Chondrocyte (in vitro differentiated cells): Measurements from ENCODE around the gene PLRG1. TPM values are rescaled to one million over a fixed set of nuclear protein-coding genes. Genes with fewer than 3 reads are reported as not detected.

Experiments
- DNase-seq: peaks from one replicate; pipeline ENCODE4 v3.0.0; 2021; ENCODE audit warnings: mixed read lengths, low spot score
- H3K27ac Mint-ChIP-seq: one replicate; pipeline ENCODE4 v1.8.0; 2021; ENCODE audit warnings: mild to moderate bottlenecking, moderate library complexity, mixed read lengths; ENCODE audit not compliant: unreplicated experiment
- H3K27me3 Mint-ChIP-seq: 2 replicates; pipeline ENCODE4 v1.8.0; 2021; ENCODE audit warnings: low read depth, mixed read lengths
- H3K36me3 Mint-ChIP-seq: 2 replicates; pipeline ENCODE4 v1.8.0; 2021; ENCODE audit warnings: low read depth, mixed read lengths
- H3K4me1 Mint-ChIP-seq: 2 replicates; pipeline ENCODE4 v1.8.0; 2021; ENCODE audit warnings: low read depth, mild to moderate bottlenecking, mixed read lengths
- H3K4me3 Mint-ChIP-seq: one replicate; pipeline ENCODE4 v1.8.0; 2021; ENCODE audit warnings: mild to moderate bottlenecking, moderate library complexity, mixed read lengths; ENCODE audit not compliant: unreplicated experiment
- H3K9me3 Mint-ChIP-seq: 2 replicates; pipeline ENCODE4 v1.8.0; 2021; ENCODE audit warnings: low read depth, mixed read lengths
- CTCF ChIP-seq: fragments of 200-600 bp; sonication (generic); IDR thresholded peaks from 2 replicates; pipeline ENCODE4 v1.5.0; 2021; ENCODE audit warnings: antibody characterized with exemption, mild to moderate bottlenecking, moderate library complexity
- total RNA-seq: library from RNA; stranded (reverse); gene quantifications from 3 replicates; pipeline ENCODE4 v1.2.1, GENCODE V29; 2021

The PLRG1 gene
- total RNA-seq, 1 donor from 2014 or later, result 70.3 TPM

GRCh38 chr4:154529728-154530519 is 20.3 kb downstream of the PLRG1 start:
- Mint-ChIP-seq H3K27me3 (peaks cover 32% of the 10 kb centered on the region), H3K36me3 (no peaks in the 10 kb centered on the region), H3K4me1 (no peaks in the 10 kb centered on the region), H3K27ac (no peak overlapping the region), H3K4me3 (no peak overlapping the region), H3K9me3 (no peaks in the 10 kb centered on the region)
- DNase-seq, result no peak
- TF ChIP-seq CTCF, result no peak

GRCh38 chr4:154528869-154529268 is 21.3 kb downstream of the PLRG1 start:
- no peaks in the 10 kb centered on the region for H3K36me3 Mint-ChIP-seq
- peaks cover 41% of the 10 kb centered on the region for H3K27me3 Mint-ChIP-seq

GRCh38 chr4:154527308-154527707 is 22.9 kb downstream of the PLRG1 start:
- no peak overlapping the region for H3K27ac Mint-ChIP-seq
- DNase-seq, result no peak
- TF ChIP-seq CTCF, result no peak
- no peak overlapping the region for H3K4me3 Mint-ChIP-seq
- H3K36me3 Mint-ChIP-seq, result no peaks in the 10 kb centered on the region
- peaks cover 46% of the 10 kb centered on the region for H3K27me3 Mint-ChIP-seq
- no peaks in the 10 kb centered on the region for H3K9me3 Mint-ChIP-seq
- H3K4me1 Mint-ChIP-seq, result no peaks in the 10 kb centered on the region

More at GRCh38 chr4:154528869-154529268, 21.3 kb downstream of the PLRG1 start:
- DNase-seq, result no peak
- no peak for TF ChIP-seq CTCF
- no peak overlapping the region for H3K4me3 Mint-ChIP-seq
- H3K4me1 Mint-ChIP-seq, result no peaks in the 10 kb centered on the region
- H3K9me3 Mint-ChIP-seq, result no peaks in the 10 kb centered on the region
- H3K27ac Mint-ChIP-seq, result no peak overlapping the region

GRCh38 chr4:154526151-154526550 is 24.0 kb downstream of the PLRG1 start:
- Mint-ChIP-seq H3K4me3 (no peak overlapping the region), H3K9me3 (no peaks in the 10 kb centered on the region), H3K27ac (no peak overlapping the region), H3K36me3 (no peaks in the 10 kb centered on the region), H3K4me1 (no peaks in the 10 kb centered on the region), H3K27me3 (peaks cover 47% of the 10 kb centered on the region)
- TF ChIP-seq CTCF, result no peak
- DNase-seq, result no peak

- Mint-ChIP-seq H3K4me3 (no peak overlapping the region), H3K4me1 (peaks cover 4% of the 10 kb centered on the region), H3K27ac (no peak overlapping the region), H3K27me3 (peaks cover 58% of the 10 kb centered on the region), H3K36me3 (no peaks in the 10 kb centered on the region), H3K9me3 (no peaks in the 10 kb centered on the region)
- DNase-seq, result no peak
- TF ChIP-seq CTCF, result no peak
Measured at GRCh38 chr4:154521607-154522006, 28.6 kb downstream of the PLRG1 start.
